GM18870 (cell line): Measurements from ENCODE around the gene ZNF692.
"Not testable (repeated sequence)": the region's sequence is repeated elsewhere in the genome, so short reads cannot be mapped to it uniquely, and the experiment has no call there.

Experiments
- ATAC-seq: cut with Tn5 transposase; IDR thresholded peaks from one replicate; pipeline ENCODE4 v1.9.1; 2021; ENCODE audit warnings: moderate library complexity; ENCODE audit not compliant: unreplicated experiment

Gene ZNF692

GRCh38 chr1:248811514-248812490 lies 47.1 kb downstream of the ZNF692 start:
- ATAC-seq = no peak

DNA sequence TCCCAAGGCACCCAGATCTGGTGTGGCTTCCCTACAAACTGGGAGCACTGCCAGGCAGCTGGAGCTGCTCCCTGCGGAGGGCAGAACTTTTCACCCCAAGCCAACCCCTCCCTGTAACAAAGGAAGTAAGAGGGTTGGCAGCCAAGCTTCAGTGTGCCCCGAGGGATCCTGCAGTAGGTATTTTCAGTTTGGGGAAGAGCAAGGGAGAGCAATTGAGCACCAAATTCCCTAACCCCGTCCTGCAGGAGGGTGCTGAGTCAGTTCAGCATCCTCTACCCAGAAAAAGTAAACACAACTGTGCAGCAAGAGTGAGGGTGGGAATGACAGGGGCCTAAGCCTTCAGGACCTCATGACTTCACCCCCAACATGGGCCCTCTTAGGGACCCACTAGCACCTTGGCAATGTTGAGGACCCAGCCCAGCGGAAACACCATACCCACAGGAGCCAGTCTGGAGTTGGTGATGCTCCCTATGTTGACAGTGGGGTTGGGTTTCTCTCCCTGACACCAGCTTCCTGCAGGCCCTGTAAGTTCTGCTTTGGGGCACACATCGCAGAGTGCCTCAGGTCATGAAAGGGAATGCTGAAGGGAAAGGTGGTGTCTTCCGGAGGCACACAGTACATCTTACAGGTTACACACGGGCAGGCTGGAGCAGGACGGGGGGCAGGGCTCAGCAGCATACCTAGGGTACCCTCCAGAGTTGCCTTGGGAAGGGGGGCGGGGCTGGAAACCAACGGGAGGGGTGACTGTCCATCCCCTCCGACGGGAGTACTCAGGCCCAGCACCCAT lies 48.0 kb downstream of the ZNF692 start:
- no peak for ATAC-seq

DNA sequence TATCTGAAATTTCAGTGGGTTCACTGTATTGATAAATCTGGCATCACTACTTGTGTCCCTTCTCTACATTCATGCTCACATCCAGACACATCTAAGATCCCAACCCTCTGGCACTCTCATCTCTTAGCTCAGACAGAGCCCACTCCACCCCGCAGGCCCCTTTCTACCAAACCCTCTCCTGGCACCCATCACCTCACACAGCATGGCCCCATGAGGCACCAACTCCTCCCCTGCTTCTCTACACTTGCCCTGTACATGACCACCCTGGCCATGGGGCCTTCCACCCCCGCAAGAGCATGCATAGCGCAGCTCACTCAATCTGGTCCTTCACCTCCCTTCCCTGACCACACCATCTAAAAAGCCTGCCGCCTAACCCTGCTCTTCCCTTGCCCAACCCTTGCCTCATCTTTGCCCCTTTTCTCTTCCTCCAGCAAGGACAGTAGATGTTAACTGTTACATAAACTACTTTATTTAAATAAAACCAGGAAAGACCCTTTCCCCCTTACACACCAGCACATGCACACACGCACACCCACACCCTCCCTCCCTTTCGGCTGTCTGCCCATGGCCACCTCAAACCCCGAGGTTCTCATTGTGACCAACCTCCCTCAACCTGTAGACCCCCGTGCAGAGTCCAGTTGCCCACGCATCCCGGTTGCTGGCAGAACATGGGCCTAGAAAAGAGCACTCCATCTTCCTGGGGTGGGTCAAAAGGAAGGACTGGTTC lies 48.7 kb downstream of the ZNF692 start:
- no peak for ATAC-seq

DNA sequence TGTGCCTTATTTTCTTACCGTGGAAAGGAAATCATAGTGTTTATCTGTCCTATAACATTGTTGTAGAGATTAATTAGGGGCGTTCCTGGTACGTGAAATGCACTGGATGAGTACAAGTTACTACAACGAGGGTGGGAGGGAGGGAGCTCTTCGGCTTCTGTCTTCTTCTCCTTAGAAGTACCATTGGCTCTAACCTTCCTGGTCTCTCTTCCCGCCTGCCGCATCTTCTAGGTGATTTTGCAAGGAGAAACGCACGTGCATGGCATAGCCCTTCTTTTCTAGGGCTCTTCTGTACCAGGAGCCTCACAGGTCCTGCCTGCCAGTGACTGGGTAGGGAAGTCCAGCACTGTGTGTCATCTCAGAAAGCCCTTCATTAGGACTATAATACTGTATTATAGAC lies 50.0 kb downstream of the ZNF692 start:
- ATAC-seq = no peak

DNA sequence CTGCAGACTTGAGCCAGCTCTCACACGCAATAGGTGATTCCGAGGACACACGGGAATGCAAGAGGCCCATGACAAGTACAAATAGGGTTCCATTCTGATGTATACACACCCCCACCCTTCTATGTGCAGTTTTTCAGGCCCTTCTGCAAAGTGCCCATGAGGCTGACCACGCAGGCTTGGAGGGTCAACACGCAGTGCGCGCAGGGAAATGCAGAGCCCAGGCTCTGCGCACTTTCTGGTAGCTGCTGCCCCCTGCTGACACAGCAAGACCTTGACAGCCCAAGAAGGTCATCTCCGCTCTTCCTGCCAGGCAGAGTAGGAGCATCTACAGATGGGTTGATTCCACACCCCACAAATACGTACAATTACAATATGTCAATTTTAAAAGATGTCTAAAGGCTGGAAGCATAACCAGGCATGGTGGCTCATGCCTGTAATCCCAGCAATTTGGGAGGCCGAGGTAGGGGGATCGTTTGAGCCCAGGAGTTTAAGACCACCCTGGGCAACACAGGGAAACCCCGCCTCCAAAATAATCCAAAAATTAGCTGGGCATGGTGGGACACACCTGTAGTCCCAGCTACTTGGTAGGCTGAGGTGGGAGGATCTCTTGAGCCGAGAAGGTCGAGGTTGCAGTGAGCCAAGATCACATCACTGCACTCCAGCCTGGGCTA lies 51.7 kb downstream of the ZNF692 start:
- peak; percentile 44 for ATAC-seq

DNA sequence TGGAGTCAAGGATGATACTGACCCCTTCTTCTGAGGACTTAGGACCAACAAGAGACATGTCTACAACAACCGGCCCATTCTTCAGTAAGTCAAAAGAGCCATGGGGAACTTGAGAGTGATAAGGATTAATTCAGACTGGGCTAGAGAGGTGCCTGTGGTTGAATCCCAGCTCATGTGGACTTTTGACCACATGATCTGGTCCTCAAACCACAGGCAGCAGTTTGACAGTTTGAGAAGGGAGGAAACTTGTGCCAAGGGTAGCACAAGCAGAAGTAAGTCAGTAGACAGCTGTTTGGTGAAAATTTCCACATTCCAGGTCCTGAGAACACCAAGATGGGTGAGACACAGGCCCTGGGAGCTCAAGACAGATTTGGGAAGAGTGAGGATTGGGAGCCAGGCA lies 53.0 kb downstream of the ZNF692 start:
- ATAC-seq = no peak

- peak; percentile 91 for ATAC-seq
Observed at GRCh38 chr1:248804771-248805681, 53.9 kb downstream of the ZNF692 start.

- not testable (repeated sequence) for ATAC-seq
Observed at GRCh38 chr1:248803501-248803900, 55.4 kb downstream of the ZNF692 start.

GRCh38 chr1:248802454-248802853 lies 56.4 kb downstream of the ZNF692 start:
- ATAC-seq = no peak

- no peak for ATAC-seq
Observed at GRCh38 chr1:248800459-248800858, 58.4 kb downstream of the ZNF692 start.
